Spleen (tissue), 11 donors: ENCODE data around the gene BCL2L2. TPM values are rescaled to one million over a fixed set of nuclear protein-coding genes. Genes with fewer than 3 reads are reported as not detected.
A peak's percentile ranks its signal among the peaks of the same experiment; 100 is the strongest.

Experiments used
- DNase-seq: peaks from one replicate; pipeline ENCODE4 v3.0.0-alpha.2; 2020
- H3K27ac ChIP-seq, 8 donors: fragments of 200-600 bp; sonication (generic) in 7 of 8; 1 replicate in 4 of 8; 2 replicates in 4 of 8; pipeline versions ENCODE4 v1.5.0 to v1.8.0; 2016 to 2021; ENCODE audit warnings: inconsistent platforms in 4 of 8, mild to moderate bottlenecking in 4 of 8, moderate library complexity in 1 of 8
- H3K27me3 ChIP-seq, 7 donors: fragments of 200-600 bp; sonication (generic) in 6 of 7; replicated peaks in 1 of 7; 1 replicate in 4 of 7; 2 replicates in 3 of 7; pipeline versions ENCODE4 v1.5.0 to v1.8.0; 2016 to 2021; ENCODE audit warnings: inconsistent platforms in 3 of 7, mild to moderate bottlenecking in 1 of 7
- H3K36me3 ChIP-seq, 6 donors: fragments of 200-600 bp; sonication (generic) in 5 of 6; 1 replicate in 4 of 6; 2 replicates in 2 of 6; pipeline versions ENCODE4 v1.5.0 to v1.8.0; 2016 to 2021; ENCODE audit warnings: inconsistent platforms in 2 of 6
- H3K4me1 ChIP-seq, 6 donors: fragments of 200-600 bp; sonication (generic) in 5 of 6; 1 replicate in 3 of 6; 2 replicates in 3 of 6; pipeline versions ENCODE4 v1.5.0 to v1.8.0; 2016 to 2021; ENCODE audit warnings: inconsistent platforms in 3 of 6
- H3K4me3 ChIP-seq, 8 donors: fragments of 200-600 bp; sonication (generic) in 7 of 8; 1 replicate in 4 of 8; 2 replicates in 4 of 8; pipeline versions ENCODE4 v1.5.0 to v1.8.0; 2016 to 2021; ENCODE audit warnings: inconsistent platforms in 4 of 8, mild to moderate bottlenecking in 4 of 8, moderate library complexity in 2 of 8
- H3K9me3 ChIP-seq, 8 donors: fragments of 200-600 bp; sonication (generic) in 7 of 8; 1 replicate in 4 of 8; 2 replicates in 4 of 8; pipeline versions ENCODE4 v1.5.0 to v1.8.0; 2016 to 2021; ENCODE audit warnings: inconsistent platforms in 4 of 8
- CTCF ChIP-seq, 11 experiments: fragments of 200-600 bp in 7 of 11; fragments of 450-650 bp in 4 of 11; sonication (generic) in 4 of 11; IDR thresholded peaks in 8 of 11; conservative IDR thresholded peaks in 3 of 11; 1 replicate in 7 of 11; 2 replicates in 4 of 11; pipeline versions ENCODE4 v1.4.0 to v1.8.0; 2016 to 2021; ENCODE audit warnings: antibody characterized with exemption in 11 of 11, inconsistent platforms in 4 of 11, mild to moderate bottlenecking in 1 of 11
- POLR2A ChIP-seq, 3 donors: fragments of 450-650 bp; IDR thresholded peaks; one replicate each; pipeline ENCODE4 v1.5.1; 2017; ENCODE audit warnings: antibody characterized with exemption in 3 of 3, mild to moderate bottlenecking in 1 of 3
- POLR2AphosphoS5 ChIP-seq, 3 donors: sonication (generic); formaldehyde crosslinking; IDR thresholded peaks; one replicate each; pipeline ENCODE4 v1.5.1; 2017; ENCODE audit warnings: antibody characterized with exemption in 3 of 3
- whole genome bisulfite sequencing, 5 donors: extraction: QIAGEN DNeasy Blood & Tissue Kit in 3 of 5; methylation state at CpG; one replicate each; pipeline versions ENCODE4 v1.1.5 to v1.1.7; 2013 to 2018; 5-methylcytosine and 5-hydroxymethylcytosine counted together
- intact Hi-C: fragments of 100-400 bp; cut with DNase I; formaldehyde crosslinking; loops from one replicate; pipeline ENCODE4 v1.15.0; 2023; ENCODE audit warnings: low total_unique reads
- polyA plus RNA-seq, 3 donors: library from polyadenylated mRNA; stranded (reverse); fragments of 200-250 nt; gene quantifications; one replicate each; pipeline ENCODE4 v1.2.1, GENCODE V29; 2013
- total RNA-seq, 7 donors: library from RNA; depleted of rRNA in 3 of 7; stranded (reverse); fragments of >200 nt in 3 of 7; fragmentation: NEBNext Ultra II Directional in 4 of 7; extraction: Animal tissue kit (Norgen Biotek cat#: 25700) in 4 of 7; gene quantifications; one replicate each; pipeline versions ENCODE4 v1.1.0 to v1.2.1, GENCODE V29; 2016 to 2021
- donor health status: healthy with polysubstance abuse.
- donor health status: DM: no; HTN: no; CAD: no; lungs with moderate emphysema.
- donor health status: DM: no; HTN: no; CAD: no.
- donor health status: Bipolar disorder and iron deficiency.
- donor health status: healthy.
- donor health status: DM: no; HTN: no; CAD: no.
- donor health status: DM: yes; HTN: yes; CAD: no.

BCL2L2 gene
- total and polyA plus RNA-seq, 10 donors = 5.4 to 34.6 (median 19.3) TPM

- Histone ChIP-seq H3K4me3 (peak overlapping the region; percentile 54 to 81 (median 74)), H3K9me3 (no peaks in the 10 kb centered on the region), H3K4me1 (peaks cover 12 to 45% (median 23%) of the 10 kb centered on the region in 6 donors), H3K36me3 (peaks cover 0 to 3% (median 0%) of the 10 kb centered on the region in 6 donors), H3K27me3 (no peaks in the 10 kb centered on the region), H3K27ac (peak overlapping the region; percentile 61 to 93 (median 90))
- TF ChIP-seq CTCF (IDR thresholded peaks at IDR 0.05 in 8 of 11, conservative IDR thresholded peaks at IDR 0.05 in 3 of 11) (no peak), POLR2A (IDR thresholded peaks at IDR 0.05) (no peak), POLR2AphosphoS5 (IDR thresholded peaks at IDR 0.05) (no peak)
- 24 to 30% (median 27%) methylated on average over 9 of the region's 9 CpGs for WGBS, 5 donors
- intact Hi-C loops = no loop called here
- no peak for DNase-seq
Observed at GRCh38 chr14:23284654-23285529, 21.7 kb upstream of the BCL2L2 start.

- intact Hi-C loops = no loop called here
- Histone ChIP-seq H3K4me3 (peak overlapping the region; percentile 54 to 81 (median 74)), H3K27me3 (no peaks in the 10 kb centered on the region), H3K36me3 (peaks cover 0 to 3% (median 0%) of the 10 kb centered on the region in 6 donors), H3K9me3 (no peaks in the 10 kb centered on the region), H3K27ac (peak overlapping the region; percentile 61 to 93 (median 90)), H3K4me1 (peaks cover 12 to 45% (median 23%) of the 10 kb centered on the region in 6 donors)
- no peak for DNase-seq
- TF ChIP-seq POLR2A (IDR thresholded peaks at IDR 0.05) (no peak), POLR2AphosphoS5 (IDR thresholded peaks at IDR 0.05) (no peak), CTCF (IDR thresholded peaks at IDR 0.05 in 8 of 11, conservative IDR thresholded peaks at IDR 0.05 in 3 of 11) (no peak)
- WGBS, 5 donors = 0 to 1% (median 1%) methylated on average over 18 to 22 of the region's 22 CpGs
Observed at GRCh38 chr14:23285530-23286019, 21.1 kb upstream of the BCL2L2 start.

- H3K4me1 ChIP-seq = peaks cover 12 to 45% (median 23%) of the 10 kb centered on the region in 6 donors
Observed at GRCh38 chr14:23286020-23286901, 20.4 kb upstream of the BCL2L2 start, which contains the start of gene HOMEZ. Gene HOMEZ, minus strand, starts transcription at chr14:23286132. Its CDS starts 180 bp downstream, at chr14:23285952.

More at GRCh38 chr14:23286020-23286901, 20.4 kb upstream of the BCL2L2 start, which contains the start of gene HOMEZ:
- Histone ChIP-seq H3K4me3 (peak within 1 kb of the TSS; percentile 54 to 81 (median 74)), H3K27ac (peak within 1 kb of the TSS; percentile 61 to 93 (median 90)), H3K27me3 (no peaks in the 10 kb centered on the region), H3K9me3 (no peaks in the 10 kb centered on the region), H3K36me3 (peaks cover 0 to 3% (median 0%) of the 10 kb centered on the region in 6 donors)
- DNase-seq = peak; percentile 98
- 0 to 1% (median 1%) methylated on average over 40 to 53 of the region's 53 CpGs for WGBS, 5 donors
- TF ChIP-seq POLR2A (IDR thresholded peaks at IDR 0.05) (peak in 1 of 3 donors; percentile 9), POLR2AphosphoS5 (IDR thresholded peaks at IDR 0.05) (peak; percentile 77 to 91 (median 89)), CTCF (IDR thresholded peaks at IDR 0.05 in 8 of 11, conservative IDR thresholded peaks at IDR 0.05 in 3 of 11) (peak in 6 of 11 experiments; percentile 24 to 41 (median 28))
- intact Hi-C loops = no loop called here
